CD4-positive, alpha-beta T cell treated with Interferon gamma for 1 hour (primary cell): ENCODE measurements around the gene RHCG.

Source experiments
- DNase-seq: peaks from one replicate; pipeline ENCODE4 v3.0.0-alpha.2; 2020

The RHCG gene

DNA sequence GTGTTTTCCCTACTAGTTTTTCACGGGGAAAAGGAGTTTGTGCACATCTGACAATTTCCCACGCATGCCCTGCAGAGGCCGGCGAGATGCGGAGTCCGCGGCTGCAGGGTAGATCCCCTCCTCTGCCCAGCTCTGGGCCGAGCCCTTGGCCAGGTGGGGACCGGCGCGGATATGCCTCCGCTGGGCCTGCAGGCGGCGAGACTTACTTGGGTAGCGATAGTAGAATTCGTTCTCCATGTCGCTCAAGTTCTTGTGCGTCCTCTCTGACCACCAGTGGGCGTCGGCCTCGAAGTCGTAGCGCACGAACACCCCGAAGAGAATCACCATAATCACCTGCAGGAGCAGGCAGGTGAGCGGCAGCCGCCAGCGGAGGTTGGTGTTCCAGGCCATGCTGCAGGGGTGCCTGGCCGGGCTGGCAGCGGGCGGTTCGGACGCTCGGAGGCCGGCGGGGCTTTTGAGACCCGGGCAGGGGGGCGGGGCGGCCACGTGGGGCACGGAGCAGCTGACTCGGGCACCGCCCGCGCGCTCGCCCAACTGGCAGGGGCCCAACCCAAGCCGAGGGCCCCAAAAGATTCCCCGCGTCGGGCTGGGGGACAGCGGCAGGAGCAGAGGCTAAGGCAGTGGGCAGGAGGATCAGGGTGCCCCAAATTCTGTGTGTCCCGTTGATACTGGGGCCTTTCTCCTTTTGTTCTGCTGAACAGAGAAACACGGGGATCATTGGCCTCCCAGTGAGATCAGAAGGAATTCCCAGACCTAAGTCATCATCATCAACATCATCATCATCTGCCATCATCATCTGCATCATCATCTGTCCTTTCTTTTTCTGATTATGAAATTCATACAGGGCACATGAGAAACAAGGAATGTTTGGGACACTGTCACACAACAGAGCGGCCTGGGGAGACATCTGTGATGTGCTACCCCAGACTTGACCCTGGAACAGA is at the start of gene RHCG:
Gene RHCG, minus strand, starts transcription at position 429 of the 944 bp plus-strand sequence. Its CDS starts 39 bp downstream, at position 390.
- DNase-seq: no peak

DNA sequence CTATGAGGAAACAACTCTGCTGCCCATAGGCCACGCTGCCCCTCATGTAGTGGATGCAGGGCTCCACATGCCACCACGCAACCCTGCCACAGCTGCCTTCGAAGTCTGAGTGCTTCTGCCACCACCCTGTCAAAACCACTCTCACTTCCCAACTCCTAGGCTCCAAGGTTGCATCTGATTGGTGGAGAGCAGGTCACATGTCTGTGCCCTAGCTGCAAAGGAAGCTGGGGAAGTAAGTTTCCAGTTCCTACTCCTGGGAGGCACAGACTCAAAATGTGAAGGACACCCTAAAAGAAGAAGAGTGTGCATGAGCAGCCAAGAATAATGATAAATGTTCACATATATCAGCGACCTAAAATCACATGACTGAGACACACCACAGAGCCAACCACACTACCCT is 47.0 kb upstream of the RHCG start:
- no peak for DNase-seq

DNA sequence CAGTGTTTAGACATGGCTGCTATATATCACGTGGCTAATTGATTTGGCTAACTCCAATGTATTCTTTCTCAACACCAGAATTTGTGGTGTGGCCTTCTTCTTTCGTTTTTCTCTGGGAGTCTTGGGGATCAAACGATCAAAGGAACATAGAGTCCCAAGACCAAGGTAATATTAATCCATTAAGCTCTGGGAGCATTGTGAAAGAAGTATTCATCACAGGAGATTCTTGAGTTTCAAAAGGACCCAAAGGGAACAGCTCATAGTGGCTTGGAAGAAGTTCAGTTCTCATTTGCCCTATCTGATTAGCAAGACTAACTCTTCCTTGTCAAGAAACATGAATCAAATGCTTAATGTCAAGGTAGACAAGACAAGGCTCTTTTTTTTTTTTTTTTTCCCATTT is 46.0 kb upstream of the RHCG start:
- no peak for DNase-seq

DNA sequence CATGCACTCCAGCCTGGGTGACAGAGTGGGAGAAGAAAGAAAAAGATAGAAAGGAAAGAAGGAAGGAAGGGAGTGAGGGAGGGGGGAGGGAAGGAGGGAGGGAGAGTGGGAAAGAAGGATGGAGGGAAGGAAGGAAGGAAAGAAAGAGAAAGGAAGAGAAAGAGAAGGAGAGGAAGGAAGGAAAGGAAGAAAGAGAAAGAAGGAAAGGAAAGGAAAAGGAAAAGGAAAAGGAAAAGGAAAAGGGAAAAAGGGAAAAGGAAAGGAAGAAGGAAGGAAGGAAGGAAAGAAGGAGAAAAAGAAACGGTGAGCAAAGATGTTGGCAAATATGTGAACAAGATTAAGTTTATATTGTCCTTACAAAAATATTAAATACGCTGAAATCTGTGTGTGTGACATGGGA is 42.6 kb upstream of the RHCG start:
- DNase-seq: no peak

DNA sequence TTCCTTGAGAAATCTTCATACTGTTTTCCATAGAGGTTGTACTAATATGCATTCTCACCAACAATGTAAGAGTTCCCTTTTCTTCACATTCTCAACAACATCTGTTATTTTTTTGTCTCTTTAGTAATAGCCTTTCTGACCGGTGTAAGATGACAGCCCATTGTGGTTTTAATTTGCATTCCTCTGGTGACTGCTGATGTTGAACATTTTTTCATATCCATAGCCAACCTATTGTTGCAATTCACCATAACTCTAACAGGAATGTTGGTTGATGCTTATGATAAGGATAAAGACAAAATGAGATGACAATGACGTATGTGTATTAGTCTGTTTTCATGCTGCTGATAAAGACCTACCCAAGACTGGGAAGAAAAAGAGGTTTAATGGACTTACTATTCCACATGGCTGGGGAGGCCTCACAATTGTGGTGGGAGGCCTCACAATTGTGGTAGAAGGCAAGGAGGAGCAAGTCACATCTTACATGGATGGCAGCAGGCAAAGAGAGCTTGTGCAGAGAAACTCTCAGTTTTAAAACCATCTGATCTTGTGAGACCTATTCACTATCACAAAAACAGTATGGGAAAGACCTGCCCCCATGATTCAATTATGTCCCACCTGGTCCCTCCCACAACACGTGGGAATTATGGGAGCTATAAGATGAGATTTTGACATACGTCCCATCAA is 37.6 kb upstream of the RHCG start:
- DNase-seq: no peak

DNA sequence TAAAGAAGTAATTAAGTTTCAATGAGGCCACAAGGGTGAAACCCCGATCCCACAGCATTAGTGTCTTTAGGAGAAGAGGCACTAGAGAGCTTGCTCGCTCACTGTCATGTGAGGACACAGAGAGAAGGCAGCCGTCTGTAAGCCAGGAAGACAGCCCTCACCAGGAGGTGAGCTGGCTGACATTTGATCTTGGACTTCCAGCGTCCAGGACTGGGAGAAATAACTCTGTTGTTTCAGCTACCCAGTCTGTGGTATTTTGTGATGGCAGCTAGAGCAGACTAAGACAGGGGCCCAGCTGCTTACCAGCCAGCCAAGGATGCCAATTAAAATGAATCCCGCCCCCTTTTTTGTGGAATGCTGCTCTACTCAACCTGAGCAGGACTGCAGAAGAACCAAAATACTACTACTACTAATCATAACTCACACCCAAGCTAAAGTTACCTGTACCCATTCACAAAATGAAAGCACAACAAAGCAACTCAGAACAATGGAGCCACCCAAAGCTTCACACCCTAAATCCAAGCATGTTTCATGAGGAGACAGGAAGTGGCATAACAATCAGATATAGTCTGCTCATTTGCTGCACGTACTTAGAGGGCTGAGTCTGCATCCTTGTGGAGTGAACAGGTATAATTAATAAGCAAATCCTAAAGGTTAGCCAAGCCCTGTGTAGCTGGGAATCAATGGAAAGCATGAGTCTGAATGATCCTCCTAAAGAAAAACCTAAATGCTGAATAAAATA is 35.6 kb upstream of the RHCG start:
- no peak for DNase-seq

DNA sequence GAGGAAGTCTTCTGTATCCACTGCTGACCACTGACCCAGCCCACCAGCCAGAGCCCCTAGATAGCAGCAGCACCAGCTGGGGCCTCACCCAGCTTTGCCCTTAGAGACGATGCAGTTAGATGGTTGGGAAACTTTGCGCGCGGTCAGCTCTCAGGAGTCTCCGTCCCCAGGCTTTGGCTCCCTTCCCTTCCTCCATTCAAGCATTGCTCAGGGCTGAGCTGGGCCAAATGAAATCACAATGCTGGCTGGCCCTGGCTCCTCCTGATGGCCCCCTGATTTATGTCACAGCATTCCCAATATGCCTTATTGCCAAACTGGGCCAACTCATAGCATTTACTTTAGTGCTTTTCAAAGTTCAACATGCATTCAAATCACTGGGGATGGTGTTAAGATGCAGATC is 34.6 kb upstream of the RHCG start:
- no peak for DNase-seq

DNA sequence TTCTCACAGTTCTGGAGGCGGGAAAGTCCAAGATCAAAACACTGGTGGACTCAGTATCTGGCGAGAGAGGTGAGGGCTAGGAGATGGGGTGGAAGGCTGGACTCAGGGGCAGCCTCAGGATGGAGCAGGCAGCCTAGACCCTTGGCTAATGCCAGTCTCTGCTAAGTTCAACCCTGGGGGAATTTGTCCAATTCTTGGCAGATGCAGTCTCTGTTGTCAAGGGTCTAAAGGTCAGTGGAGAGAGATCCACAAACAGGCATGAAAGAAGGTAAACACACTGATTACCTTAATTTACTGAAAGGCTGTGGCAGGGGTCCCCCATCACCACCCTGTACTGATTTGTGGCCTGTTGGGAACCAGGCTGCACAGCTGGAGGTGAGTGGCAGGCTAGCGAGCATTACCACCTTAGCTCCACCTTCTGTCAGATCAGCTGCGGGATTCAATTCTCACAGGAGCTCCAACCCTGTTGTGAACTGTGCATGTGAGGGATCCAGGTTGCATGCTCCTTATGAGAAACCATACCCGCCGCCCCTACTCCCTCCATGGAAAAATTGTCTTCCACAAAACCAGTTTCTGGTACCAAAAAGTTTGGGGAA is 32.5 kb upstream of the RHCG start:
- DNase-seq: no peak

DNA sequence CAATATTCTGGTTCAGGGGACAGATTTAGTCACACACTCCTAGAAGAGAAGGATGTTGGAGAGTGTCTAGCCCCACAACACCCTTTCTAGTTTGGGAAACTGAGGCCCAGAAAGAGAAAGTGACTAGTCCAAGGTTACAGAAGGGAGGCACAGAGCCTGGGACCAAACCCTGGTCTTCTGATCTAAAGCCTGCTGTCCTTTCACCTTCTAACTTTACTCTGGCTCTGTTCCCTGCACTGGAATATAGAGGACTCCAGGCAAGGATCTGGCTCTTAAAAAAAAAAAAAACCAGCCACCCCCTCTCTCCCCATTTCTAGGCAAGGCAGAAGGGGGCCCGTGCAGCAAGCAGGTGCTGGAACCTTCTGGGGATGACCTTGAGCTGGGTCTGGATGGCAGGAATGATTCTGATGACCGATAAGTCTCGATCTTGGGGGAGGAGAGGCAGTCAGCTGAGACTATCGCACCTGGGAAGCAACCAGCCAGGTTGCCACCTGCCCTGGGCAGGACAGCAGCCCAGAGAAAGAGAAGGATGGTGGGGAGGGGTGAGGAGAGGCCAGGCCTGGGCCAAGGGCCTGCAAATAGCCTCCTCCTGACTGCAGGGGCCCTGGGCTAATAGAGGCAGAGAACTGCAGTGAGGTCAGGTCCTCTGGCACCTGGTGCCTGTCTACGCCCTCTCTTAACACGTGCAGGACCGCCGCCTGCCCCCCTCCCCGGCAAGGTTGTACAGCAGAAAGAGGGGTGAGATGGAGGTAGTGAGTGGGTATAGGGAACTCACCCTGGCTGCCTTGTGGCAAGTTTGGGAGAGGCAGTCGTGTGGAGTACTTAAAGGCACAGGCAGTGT is 30.4 kb upstream of the RHCG start:
- no peak for DNase-seq

DNA sequence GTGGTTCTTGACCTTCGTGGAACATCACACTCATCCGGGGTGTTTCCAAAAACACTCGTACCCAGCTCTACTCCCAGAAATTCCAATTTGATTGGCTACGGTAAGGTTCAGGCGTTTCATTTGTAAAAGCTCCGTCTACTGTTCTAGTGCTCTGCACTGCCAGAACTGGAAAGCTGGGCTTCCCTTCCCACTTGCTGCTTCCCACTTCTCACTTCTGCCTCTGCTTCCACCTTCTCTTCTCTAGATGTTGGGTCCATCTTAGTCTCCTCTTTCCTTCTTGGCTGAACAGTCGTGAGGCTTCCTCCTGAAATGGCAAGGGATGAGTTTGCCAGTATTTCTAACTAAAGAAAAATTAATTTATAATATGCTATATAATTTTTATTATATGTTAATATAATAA is 29.8 kb upstream of the RHCG start:
- DNase-seq: no peak

DNA sequence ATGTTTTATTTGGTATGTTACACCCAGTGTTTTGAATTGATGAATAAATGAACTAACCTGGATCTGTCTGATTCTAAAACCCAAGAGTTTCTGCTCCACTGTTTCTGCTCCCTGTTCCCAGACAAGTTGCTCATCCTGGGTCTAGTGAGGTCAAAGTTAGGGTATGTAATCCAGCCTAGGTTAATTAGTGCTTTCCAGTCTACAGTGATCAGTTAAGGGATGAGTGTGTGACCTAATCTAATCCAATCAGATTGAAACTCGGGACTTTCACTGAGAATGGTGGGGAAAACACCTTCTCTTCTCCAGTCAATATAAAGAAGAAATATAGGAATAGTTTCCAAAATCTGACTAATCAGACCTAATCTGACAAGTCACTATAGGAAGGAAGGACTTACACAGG is 27.8 kb upstream of the RHCG start:
- DNase-seq: no peak

DNA sequence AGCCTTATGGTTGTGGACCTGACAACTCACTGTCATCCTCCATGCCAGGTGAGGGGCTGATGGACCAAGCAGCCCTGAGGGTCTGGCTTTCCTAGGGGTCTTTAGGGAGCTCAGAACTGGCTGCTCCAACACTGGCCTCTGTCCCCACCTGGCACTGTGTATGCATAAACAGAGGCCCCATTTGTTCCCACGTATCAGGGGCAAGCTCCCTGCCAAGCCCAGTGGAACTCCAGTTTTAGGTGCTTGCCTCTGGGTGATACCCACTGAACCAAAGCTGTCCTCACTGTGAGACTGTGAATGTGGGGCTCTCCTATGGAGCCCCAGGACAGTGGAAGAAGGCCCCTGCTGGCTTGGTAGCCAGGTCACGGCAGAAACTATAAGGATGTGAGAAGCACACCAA is 26.7 kb upstream of the RHCG start:
- no peak for DNase-seq

DNA sequence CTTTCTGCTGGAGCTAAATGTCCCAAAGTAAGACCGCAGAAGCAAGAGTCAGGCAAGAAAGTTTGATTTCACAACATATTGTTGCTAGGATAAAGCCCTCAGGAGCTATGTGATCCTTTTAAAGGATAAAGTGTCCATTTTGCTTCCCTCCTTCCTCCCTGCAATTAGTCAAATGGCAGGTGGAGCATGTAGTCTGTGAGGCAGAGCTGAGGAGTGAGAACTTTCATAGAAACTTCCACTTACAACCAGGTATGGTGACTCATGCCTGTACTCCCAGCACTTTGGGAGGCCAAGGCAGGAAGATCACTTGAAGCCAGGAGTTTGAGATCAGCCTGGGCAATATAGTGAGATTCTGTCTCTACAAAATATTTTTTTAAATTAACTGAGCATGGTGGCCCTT is 25.2 kb upstream of the RHCG start:
- no peak for DNase-seq

DNA sequence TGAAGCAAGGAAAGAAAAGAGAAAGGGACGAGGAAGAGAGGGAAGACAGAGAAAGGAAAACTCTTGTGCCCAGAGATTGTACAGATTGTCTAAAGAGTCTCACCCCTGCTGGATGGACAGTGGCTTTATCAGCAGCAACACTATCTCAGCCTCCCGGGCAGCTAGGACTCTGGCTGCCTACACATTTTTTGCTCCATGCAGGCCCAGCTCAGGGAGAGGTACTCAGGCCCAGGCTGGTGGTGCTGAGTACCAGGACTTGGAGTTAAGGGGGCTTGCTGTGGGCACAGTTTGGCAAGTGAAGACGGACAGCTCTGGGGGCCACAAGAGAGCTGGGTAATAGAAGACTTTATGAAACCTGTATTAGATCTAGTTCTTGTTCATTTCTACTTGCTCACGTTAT is 19.1 kb upstream of the RHCG start:
- no peak for DNase-seq

DNA sequence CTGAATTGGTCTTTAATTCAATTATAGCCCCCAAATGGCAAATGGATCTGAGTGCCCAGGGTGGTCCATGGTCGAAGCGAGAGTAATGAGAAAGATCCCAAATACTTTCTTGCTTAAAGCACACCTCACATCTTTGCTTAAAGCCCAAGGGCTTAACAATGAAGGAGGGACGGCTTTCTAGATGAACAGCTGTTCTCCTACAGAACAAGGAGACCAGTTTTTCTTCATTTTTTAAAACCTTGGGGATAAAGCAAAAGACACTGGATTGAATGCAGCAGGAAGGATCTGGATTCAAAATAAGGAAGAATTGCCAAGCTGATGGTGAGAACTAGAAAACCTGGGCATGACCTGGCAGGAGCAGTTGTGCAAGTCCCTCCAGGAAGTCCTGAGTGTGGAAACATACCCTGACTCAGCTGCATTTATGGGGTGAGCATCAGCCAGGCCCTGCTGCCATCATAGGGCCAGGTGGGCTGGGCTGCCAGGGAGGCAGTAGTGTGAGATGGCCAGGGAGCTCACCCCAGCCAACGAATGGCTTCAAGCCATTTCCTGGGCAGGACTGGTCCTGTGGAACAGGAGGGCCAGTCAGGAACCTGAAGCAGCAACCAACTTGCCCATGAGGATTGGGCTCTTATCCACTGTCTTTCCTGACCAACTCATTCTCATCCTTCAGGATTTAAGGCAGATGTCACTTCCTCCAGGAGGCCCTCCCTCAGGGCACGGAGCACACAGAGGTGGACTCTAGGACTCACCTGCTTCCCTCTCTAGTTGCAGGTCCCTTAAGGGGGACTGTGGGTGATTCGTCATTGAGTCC is 18.4 kb upstream of the RHCG start:
- DNase-seq: no peak

DNA sequence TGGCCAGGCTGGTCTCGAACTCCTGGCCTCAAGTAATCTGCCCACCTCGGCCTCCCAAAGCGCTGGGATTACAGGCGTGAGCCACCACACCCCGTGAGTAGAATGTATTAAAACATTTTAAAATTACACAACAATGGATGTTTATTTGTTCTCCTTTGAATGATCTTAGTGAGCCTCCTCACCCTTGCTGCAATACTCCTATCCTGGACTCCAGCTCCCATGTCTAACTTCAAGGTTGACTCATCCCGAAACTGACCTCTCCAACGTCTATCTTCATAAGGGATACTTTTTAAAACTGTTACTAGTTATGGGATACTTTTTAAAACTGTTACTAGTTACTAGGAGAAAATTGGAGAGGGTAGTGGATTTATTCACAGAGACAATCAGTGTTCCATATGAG is 17.8 kb upstream of the RHCG start:
- DNase-seq: no peak

DNA sequence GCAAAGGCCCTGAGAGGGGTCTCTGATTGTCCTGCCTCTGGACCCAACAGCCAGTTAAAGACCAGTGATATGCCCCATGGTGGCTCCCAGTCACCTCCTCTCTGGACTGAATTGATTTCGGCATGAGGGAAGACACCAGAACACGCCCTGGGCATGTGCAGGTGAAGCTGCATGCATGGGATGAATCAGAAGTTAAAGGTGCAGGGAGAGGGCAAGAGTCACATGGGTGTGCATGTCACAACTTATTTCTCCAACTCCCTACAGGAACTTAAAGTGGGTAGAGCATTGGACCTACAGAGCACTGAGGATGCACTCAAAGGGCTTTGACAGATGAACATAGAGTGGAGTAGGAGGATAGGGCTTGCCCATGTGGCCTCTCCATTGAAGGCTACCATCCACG is 16.9 kb upstream of the RHCG start:
- DNase-seq: no peak

DNA sequence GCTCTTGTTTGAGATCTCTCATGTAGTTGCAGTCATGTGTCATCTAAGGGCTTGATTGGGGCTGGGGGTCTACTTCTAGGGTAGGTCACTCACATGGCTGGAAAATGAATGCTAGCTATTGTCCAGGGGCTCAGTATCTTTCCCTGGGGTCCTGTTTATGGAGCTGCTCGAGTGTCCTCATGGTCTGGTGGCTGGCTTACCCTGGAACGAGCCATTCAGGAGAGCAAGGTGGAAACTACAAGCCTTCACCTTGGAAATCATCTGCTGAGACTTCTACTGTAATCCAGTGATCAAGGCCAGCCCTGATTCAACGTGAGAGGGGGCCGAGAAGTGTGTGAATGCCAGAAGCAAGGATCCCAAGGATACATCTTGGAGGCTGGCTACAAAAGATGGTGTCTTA is 16.2 kb upstream of the RHCG start:
- no peak for DNase-seq

DNA sequence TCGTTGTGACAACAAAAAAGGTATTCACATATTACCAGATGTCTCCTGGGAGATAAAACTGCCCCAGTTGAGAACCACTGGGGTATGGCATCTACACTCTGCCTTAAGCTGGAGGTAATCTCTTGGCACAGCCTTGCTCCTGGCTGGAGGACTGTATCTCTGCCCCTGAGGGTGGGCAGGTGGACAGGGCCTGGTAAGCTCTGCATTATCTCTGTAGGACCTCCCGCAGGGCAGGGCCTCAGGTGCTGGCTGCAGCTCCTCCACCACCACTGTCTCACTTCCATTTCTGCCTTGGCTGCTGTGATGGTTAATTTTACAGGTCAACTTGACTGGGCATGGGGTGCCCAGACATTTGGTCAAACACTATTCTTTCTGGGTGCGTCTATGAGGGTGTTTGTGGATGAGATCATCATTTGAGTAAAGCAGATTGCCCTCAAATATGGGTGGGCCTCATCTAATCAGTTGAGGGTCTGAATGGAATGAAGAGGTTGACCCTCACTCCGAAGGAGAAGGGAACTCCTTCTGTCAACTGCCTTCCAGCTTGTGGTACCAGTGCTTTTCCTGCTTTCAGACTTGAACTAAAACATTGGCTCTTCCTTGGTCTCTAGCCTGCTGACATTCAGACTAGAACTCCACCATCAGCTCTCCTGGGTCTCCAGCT is 9.8 kb upstream of the RHCG start:
- DNase-seq: no peak

DNA sequence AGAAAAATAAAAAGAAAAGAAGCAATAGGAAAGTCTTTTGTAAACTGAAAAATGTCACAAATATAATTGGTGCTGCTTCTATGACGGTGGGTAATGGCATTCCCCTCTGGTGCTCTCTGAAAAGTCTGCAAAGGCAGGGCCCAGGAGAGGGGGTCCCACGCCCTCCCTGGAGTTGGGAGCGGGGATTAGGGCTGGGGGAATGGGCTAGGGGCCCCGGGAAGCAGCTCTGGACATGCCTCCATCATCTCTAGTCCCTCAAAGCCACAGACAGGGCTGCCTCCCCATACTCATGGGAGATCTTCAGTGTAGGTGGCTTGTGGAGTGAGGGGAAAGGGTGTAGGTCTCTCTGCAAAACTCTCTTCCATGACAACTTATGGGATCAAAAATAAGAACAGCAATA is 7.8 kb upstream of the RHCG start:
- DNase-seq: no peak
